Loucy (cell line): ENCODE results near the gene RHOB.

Experiments
- H2AFZ ChIP-seq: fragments of 200-600 bp; sonication (generic); 2 replicates; pipeline ENCODE4 v1.6.0; 2016; ENCODE audit warnings: antibody characterized with exemption, mild to moderate bottlenecking, low read length, moderate library complexity
- H3F3A ChIP-seq: fragments of 200-600 bp; 2 replicates; pipeline ENCODE4 v1.6.0; 2016; ENCODE audit warnings: antibody characterized with exemption, low read depth, mild to moderate bottlenecking
- H3K27me3 ChIP-seq: fragments of 200-600 bp; sonication (generic); 2 replicates; pipeline ENCODE4 v1.6.1; 2014; ENCODE audit warnings: low read length, mild to moderate bottlenecking; ENCODE audit not compliant: insufficient read depth, poor library complexity, severe bottlenecking
- H3K36me3 ChIP-seq: fragments of 200-600 bp; sonication (generic); 2 replicates; pipeline ENCODE4 v1.6.1; 2016; ENCODE audit warnings: low read length; ENCODE audit not compliant: insufficient read depth
- H3K4me1 ChIP-seq: fragments of 200-600 bp; sonication (generic); 2 replicates; pipeline ENCODE4 v1.5.1; 2014; ENCODE audit warnings: low read length, mild to moderate bottlenecking; ENCODE audit not compliant: insufficient read depth, poor library complexity, severe bottlenecking
- H3K4me2 ChIP-seq: fragments of 200-600 bp; sonication (generic); 2 replicates; pipeline ENCODE4 v1.6.0; 2014; ENCODE audit warnings: antibody characterized with exemption, low read length, low read depth, mild to moderate bottlenecking; ENCODE audit not compliant: poor library complexity, severe bottlenecking
- H3K4me3 ChIP-seq: fragments of 200-600 bp; sonication (generic); 2 replicates; pipeline ENCODE4 v1.5.1; 2014; ENCODE audit warnings: low read length, mild to moderate bottlenecking, mixed read lengths; ENCODE audit not compliant: poor library complexity, severe bottlenecking
- H3K79me2 ChIP-seq: fragments of 200-600 bp; sonication (generic); 2 replicates; pipeline ENCODE4 v1.6.1; 2014; ENCODE audit warnings: low read length; ENCODE audit not compliant: insufficient read depth
- H3K9ac ChIP-seq: fragments of 200-600 bp; sonication (generic); 2 replicates; pipeline ENCODE4 v1.6.0; 2014; ENCODE audit warnings: mild to moderate bottlenecking, low read depth, low read length, moderate library complexity; ENCODE audit not compliant: poor library complexity, severe bottlenecking
- H3K9me2 ChIP-seq: fragments of 200-600 bp; sonication (generic); replicated peaks from 2 replicates; pipeline ENCODE4 v1.6.1; 2016; ENCODE audit warnings: low read depth, low read length, mixed read lengths
- H3K9me3 ChIP-seq: fragments of 200-600 bp; sonication (generic); 2 replicates; pipeline ENCODE4 v1.6.1; 2014; ENCODE audit warnings: mild to moderate bottlenecking, antibody characterized with exemption, low read length, low read depth; ENCODE audit not compliant: insufficient read depth
- H4K20me1 ChIP-seq: fragments of 200-600 bp; sonication (generic); 2 replicates; pipeline ENCODE4 v1.6.0; 2014; ENCODE audit warnings: antibody characterized with exemption, low read length, mild to moderate bottlenecking; ENCODE audit not compliant: insufficient read depth, poor library complexity, severe bottlenecking
- CTCF ChIP-seq: fragments of 200-600 bp; sonication (generic); conservative IDR thresholded peaks from 2 replicates; pipeline ENCODE4 v1.5.1; 2014; ENCODE audit warnings: mild to moderate bottlenecking, antibody characterized with exemption, low read length
- EZH2phosphoT487 ChIP-seq: fragments of 200-600 bp; IDR thresholded peaks from 2 replicates; pipeline ENCODE4 v1.6.1; 2018; ENCODE audit warnings: antibody characterized with exemption, mild to moderate bottlenecking, moderate library complexity, borderline replicate concordance

RHOB gene

GRCh38 chr2:20469595-20469994 is 22.7 kb downstream of the RHOB start:
- H3K9me3 ChIP-seq, result no peaks in the 10 kb centered on the region
- no peak overlapping the region for H2AFZ ChIP-seq
- H4K20me1 ChIP-seq, result no peaks in the 10 kb centered on the region
- no peaks in the 10 kb centered on the region for H3K79me2 ChIP-seq
- no peak overlapping the region for H3K4me2 ChIP-seq
- no peak overlapping the region for H3K9ac ChIP-seq
- no peaks in the 10 kb centered on the region for H3K36me3 ChIP-seq
- no peaks in the 10 kb centered on the region for H3F3A ChIP-seq
- no peak overlapping the region for H3K4me3 ChIP-seq
- no peak for TF ChIP-seq CTCF
- no peak for TF ChIP-seq EZH2phosphoT487
- H3K27me3 ChIP-seq, result no peaks in the 10 kb centered on the region
- no peaks in the 10 kb centered on the region for H3K4me1 ChIP-seq
- no peaks in the 10 kb centered on the region for H3K9me2 ChIP-seq

GRCh38 chr2:20470211-20470610 is 23.3 kb downstream of the RHOB start:
- H3K9me2 ChIP-seq, result no peaks in the 10 kb centered on the region
- no peaks in the 10 kb centered on the region for H3F3A ChIP-seq
- no peaks in the 10 kb centered on the region for H3K4me1 ChIP-seq
- no peak overlapping the region for H3K4me3 ChIP-seq
- no peaks in the 10 kb centered on the region for H3K36me3 ChIP-seq
- no peak overlapping the region for H3K9ac ChIP-seq
- no peaks in the 10 kb centered on the region for H3K27me3 ChIP-seq
- H2AFZ ChIP-seq, result no peak overlapping the region
- H3K4me2 ChIP-seq, result no peak overlapping the region
- no peaks in the 10 kb centered on the region for H3K79me2 ChIP-seq
- TF ChIP-seq CTCF, result no peak
- H3K9me3 ChIP-seq, result no peaks in the 10 kb centered on the region
- no peaks in the 10 kb centered on the region for H4K20me1 ChIP-seq

GRCh38 chr2:20471148-20471547 is 24.3 kb downstream of the RHOB start:
- TF ChIP-seq EZH2phosphoT487, result no peak
- TF ChIP-seq CTCF, result no peak
- Histone ChIP-seq H3K79me2 (no peaks in the 10 kb centered on the region), H3K9me2 (no peaks in the 10 kb centered on the region), H3K9me3 (0 out of 2 replicates have a peak, but pooled peaks cover 1% of the 10 kb centered on the region), H4K20me1 (no peaks in the 10 kb centered on the region), H3K4me2 (no peak overlapping the region), H3F3A (no peaks in the 10 kb centered on the region), H3K36me3 (no peaks in the 10 kb centered on the region), H2AFZ (no peak overlapping the region), H3K4me1 (no peaks in the 10 kb centered on the region), H3K9ac (no peak overlapping the region), H3K4me3 (no peak overlapping the region), H3K27me3 (no peaks in the 10 kb centered on the region)
